WTC11 (cell line): ENCODE results near the gene UBE2M. TPM values are rescaled to one million over a fixed set of nuclear protein-coding genes. Genes with fewer than 3 reads are reported as not detected.

Source experiments
- ATAC-seq: fragments of 200-7000 bp; cut with Tn5 transposase; 2 replicates; pipeline ENCODE4 v1.10.0; 2021; ENCODE audit warnings: mild to moderate bottlenecking, moderate library complexity
- CTCF ChIA-PET: fragments of 300-600 bp; sonication (Branson Sonifier 250); formaldehyde crosslinking; loops from one replicate; lab custom pipeline; 2021; ENCODE audit warnings: antibody characterized with exemption; lab: Charles Lee
- POLR2A ChIA-PET: fragments of 350-600 bp; sonication (Branson Sonifier 250); formaldehyde crosslinking; loops from one replicate; lab custom pipeline; 2021; ENCODE audit warnings: antibody characterized with exemption; lab: Charles Lee
- DNase-seq: peaks from one replicate; pipeline ENCODE4 v3.0.0; 2021; ENCODE audit warnings: low spot score
- H3K27ac Mint-ChIP-seq: 2 replicates; pipeline ENCODE4 v1.8.0; 2021; ENCODE audit warnings: mixed read lengths
- H3K27me3 Mint-ChIP-seq: 2 replicates; pipeline ENCODE4 v1.8.0; 2021; ENCODE audit warnings: low read depth, mild to moderate bottlenecking, moderate library complexity, mixed read lengths
- H3K36me3 Mint-ChIP-seq: 2 replicates; pipeline ENCODE4 v1.8.0; 2021; ENCODE audit warnings: mixed read lengths
- H3K4me1 Mint-ChIP-seq: 2 replicates; pipeline ENCODE4 v1.8.0; 2022; ENCODE audit warnings: mixed read lengths
- H3K4me3 Mint-ChIP-seq: 2 replicates; pipeline ENCODE4 v1.8.0; 2021; ENCODE audit warnings: mild to moderate bottlenecking, moderate library complexity, mixed read lengths
- H3K9me3 Mint-ChIP-seq: 2 replicates; pipeline ENCODE4 v1.8.0; 2021; ENCODE audit warnings: mixed read lengths
- ARID4B ChIP-seq: sonication (generic); formaldehyde crosslinking; IDR thresholded peaks from 2 replicates; pipeline ENCODE4 v1.8.0; 2023; ENCODE audit warnings: missing genetic modification reagents, mild to moderate bottlenecking, borderline replicate concordance
- ATF3 ChIP-seq: sonication (generic); formaldehyde crosslinking; conservative IDR thresholded peaks from 2 replicates; pipeline ENCODE4 v1.8.1; 2022; ENCODE audit warnings: mild to moderate bottlenecking, missing genetic modification reagents
- CDX4 ChIP-seq: fragments of 250-450 bp; sonication (Bioruptor Pico); IDR thresholded peaks from 2 replicates; pipeline ENCODE4 v1.9.0; 2021; ENCODE audit warnings: moderate library complexity, mild to moderate bottlenecking, inconsistent platforms, borderline replicate concordance
- ESRRA ChIP-seq: sonication (generic); formaldehyde crosslinking; IDR thresholded peaks from 2 replicates; pipeline ENCODE4 v1.8.1; 2022; ENCODE audit warnings: mild to moderate bottlenecking, missing genetic modification reagents, borderline replicate concordance
- FOXP1 ChIP-seq: sonication (generic); formaldehyde crosslinking; IDR thresholded peaks from 2 replicates; pipeline ENCODE4 v1.8.0; 2022; ENCODE audit warnings: missing genetic modification reagents, mild to moderate bottlenecking, moderate library complexity, borderline replicate concordance
- GABPB1 ChIP-seq: sonication (generic); formaldehyde crosslinking; IDR thresholded peaks from 2 replicates; pipeline ENCODE4 v1.8.1; 2023; ENCODE audit warnings: mild to moderate bottlenecking, missing genetic modification reagents
- GRHL2 ChIP-seq: fragments of 250-450 bp; sonication (Bioruptor Pico); IDR thresholded peaks from 2 replicates; pipeline ENCODE4 v1.8.0; 2022; ENCODE audit warnings: mild to moderate bottlenecking, moderate library complexity; ENCODE audit not compliant: insufficient replicate concordance, severe bottlenecking
- IRF2 ChIP-seq: sonication (generic); formaldehyde crosslinking; IDR thresholded peaks from 2 replicates; pipeline ENCODE4 v1.8.0; 2022; ENCODE audit warnings: low read depth, missing genetic modification reagents, borderline replicate concordance
- JAZF1 ChIP-seq: fragments of 250-450 bp; sonication (Bioruptor Pico); IDR thresholded peaks from 2 replicates; pipeline ENCODE4 v1.9.0; 2021; ENCODE audit warnings: moderate library complexity, mild to moderate bottlenecking, inconsistent platforms
- KAT7 ChIP-seq: sonication (generic); formaldehyde crosslinking; IDR thresholded peaks from 2 replicates; pipeline ENCODE4 v1.8.1; 2023; ENCODE audit warnings: missing genetic modification reagents, mild to moderate bottlenecking, borderline replicate concordance
- SMAD3 ChIP-seq: sonication (generic); formaldehyde crosslinking; IDR thresholded peaks from 2 replicates; pipeline ENCODE4 v1.8.0; 2022; ENCODE audit warnings: missing genetic modification reagents, mild to moderate bottlenecking, borderline replicate concordance
- ZNF423 ChIP-seq: fragments of 250-450 bp; sonication (Bioruptor Pico); IDR thresholded peaks from 2 replicates; pipeline ENCODE4 v2.1.2; 2022; ENCODE audit warnings: mild to moderate bottlenecking, moderate library complexity
- total RNA-seq: library from RNA; stranded (reverse); gene quantifications from 3 replicates; pipeline ENCODE4 v1.2.3, GENCODE V29; 2021
- TF ChIP-seq, protein P1 (sequence below): sonication (generic); formaldehyde crosslinking; IDR thresholded peaks from 2 replicates; pipeline ENCODE4 v1.8.1; 2023; ENCODE audit warnings: mild to moderate bottlenecking, missing genetic modification reagents, moderate library complexity
- TF ChIP-seq, protein P2 (sequence below): fragments of 250-450 bp; sonication (Bioruptor Pico); IDR thresholded peaks from 2 replicates; pipeline ENCODE4 v1.9.0; 2021; ENCODE audit warnings: mild to moderate bottlenecking
- TF ChIP-seq, protein P3 (sequence below): sonication (generic); formaldehyde crosslinking; IDR thresholded peaks from 2 replicates; pipeline ENCODE4 v1.8.0; 2023; ENCODE audit warnings: missing genetic modification reagents

The UBE2M gene
- total RNA-seq, 1 experiment from 2014 or later, result 105 TPM

DNA sequence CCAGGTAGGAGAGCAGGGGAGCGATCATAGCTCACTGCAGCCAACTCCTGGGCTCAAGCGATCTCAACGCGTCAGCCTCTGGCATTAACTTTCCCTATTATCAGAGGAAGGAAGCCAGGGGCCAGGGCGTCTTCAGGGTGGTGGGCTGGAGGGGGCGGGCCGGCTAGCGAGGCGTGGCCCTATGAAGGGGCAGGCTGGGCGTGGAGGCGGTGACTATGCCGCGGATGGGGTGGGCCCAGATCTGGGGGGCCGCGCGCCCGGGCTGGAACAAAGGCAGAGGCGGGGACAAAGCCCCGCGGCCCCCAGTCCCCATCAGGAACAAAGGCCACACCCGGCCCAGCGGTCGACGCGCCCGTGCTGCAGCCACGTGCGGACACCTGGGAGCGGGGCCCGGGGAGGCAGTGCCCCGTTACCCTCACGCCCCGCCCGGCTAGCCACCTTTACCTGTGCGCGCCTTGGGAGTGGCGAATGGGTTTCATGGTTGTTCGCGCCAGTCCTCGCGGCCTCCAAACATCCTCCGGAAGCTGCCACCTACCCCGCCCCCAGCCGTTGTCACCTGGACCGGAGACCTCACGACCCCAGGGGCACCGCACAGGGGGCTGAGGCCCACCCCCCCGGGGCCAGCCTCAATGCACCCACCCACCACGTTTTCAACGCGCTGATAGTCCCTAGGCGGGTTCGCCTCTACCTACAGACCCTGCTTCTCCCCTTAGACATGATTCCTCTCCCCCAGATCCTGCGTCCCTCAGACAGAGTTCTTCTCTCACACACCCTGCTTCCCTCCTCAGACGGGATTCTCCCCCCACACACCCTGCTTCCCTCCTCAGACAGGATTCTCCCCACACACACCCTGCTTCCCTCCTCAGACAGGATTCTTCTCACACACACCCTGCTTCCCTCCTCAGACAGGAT is 19.9 kb downstream of the UBE2M start (continued):
- TF ChIP-seq, protein P1, sequence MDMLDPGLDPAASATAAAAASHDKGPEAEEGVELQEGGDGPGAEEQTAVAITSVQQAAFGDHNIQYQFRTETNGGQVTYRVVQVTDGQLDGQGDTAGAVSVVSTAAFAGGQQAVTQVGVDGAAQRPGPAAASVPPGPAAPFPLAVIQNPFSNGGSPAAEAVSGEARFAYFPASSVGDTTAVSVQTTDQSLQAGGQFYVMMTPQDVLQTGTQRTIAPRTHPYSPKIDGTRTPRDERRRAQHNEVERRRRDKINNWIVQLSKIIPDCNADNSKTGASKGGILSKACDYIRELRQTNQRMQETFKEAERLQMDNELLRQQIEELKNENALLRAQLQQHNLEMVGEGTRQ (CRISPR knock-in tag), result peak; percentile 64
- TF ChIP-seq IRF2 (CRISPR knock-in tag), result no peak
- no peak for TF ChIP-seq GRHL2 (CRISPR knock-in tag)
- TF ChIP-seq, protein P2, sequence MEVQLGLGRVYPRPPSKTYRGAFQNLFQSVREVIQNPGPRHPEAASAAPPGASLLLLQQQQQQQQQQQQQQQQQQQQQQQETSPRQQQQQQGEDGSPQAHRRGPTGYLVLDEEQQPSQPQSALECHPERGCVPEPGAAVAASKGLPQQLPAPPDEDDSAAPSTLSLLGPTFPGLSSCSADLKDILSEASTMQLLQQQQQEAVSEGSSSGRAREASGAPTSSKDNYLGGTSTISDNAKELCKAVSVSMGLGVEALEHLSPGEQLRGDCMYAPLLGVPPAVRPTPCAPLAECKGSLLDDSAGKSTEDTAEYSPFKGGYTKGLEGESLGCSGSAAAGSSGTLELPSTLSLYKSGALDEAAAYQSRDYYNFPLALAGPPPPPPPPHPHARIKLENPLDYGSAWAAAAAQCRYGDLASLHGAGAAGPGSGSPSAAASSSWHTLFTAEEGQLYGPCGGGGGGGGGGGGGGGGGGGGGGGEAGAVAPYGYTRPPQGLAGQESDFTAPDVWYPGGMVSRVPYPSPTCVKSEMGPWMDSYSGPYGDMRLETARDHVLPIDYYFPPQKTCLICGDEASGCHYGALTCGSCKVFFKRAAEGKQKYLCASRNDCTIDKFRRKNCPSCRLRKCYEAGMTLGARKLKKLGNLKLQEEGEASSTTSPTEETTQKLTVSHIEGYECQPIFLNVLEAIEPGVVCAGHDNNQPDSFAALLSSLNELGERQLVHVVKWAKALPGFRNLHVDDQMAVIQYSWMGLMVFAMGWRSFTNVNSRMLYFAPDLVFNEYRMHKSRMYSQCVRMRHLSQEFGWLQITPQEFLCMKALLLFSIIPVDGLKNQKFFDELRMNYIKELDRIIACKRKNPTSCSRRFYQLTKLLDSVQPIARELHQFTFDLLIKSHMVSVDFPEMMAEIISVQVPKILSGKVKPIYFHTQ (CRISPR knock-in tag), result no peak
- TF ChIP-seq FOXP1, result peak; percentile 72
- 0 out of 2 replicates have a peak, but pooled peaks have one; percentile 84 for TF ChIP-seq ESRRA (CRISPR knock-in tag)
- TF ChIP-seq ARID4B (CRISPR knock-in tag), result peak; percentile 88
- TF ChIP-seq ATF3, result peak; percentile 41; the same call in 1 of the 2 replicates
- peak; percentile 70; the same call in 1 of the 2 replicates for TF ChIP-seq SMAD3 (CRISPR knock-in tag)
- TF ChIP-seq, protein P3, sequence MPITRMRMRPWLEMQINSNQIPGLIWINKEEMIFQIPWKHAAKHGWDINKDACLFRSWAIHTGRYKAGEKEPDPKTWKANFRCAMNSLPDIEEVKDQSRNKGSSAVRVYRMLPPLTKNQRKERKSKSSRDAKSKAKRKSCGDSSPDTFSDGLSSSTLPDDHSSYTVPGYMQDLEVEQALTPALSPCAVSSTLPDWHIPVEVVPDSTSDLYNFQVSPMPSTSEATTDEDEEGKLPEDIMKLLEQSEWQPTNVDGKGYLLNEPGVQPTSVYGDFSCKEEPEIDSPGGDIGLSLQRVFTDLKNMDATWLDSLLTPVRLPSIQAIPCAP (CRISPR knock-in tag), result 0 out of 2 replicates have a peak, but pooled peaks have one; percentile 76
- 0 out of 2 replicates have a peak, but pooled peaks have one; percentile 60 for TF ChIP-seq KAT7

DNA sequence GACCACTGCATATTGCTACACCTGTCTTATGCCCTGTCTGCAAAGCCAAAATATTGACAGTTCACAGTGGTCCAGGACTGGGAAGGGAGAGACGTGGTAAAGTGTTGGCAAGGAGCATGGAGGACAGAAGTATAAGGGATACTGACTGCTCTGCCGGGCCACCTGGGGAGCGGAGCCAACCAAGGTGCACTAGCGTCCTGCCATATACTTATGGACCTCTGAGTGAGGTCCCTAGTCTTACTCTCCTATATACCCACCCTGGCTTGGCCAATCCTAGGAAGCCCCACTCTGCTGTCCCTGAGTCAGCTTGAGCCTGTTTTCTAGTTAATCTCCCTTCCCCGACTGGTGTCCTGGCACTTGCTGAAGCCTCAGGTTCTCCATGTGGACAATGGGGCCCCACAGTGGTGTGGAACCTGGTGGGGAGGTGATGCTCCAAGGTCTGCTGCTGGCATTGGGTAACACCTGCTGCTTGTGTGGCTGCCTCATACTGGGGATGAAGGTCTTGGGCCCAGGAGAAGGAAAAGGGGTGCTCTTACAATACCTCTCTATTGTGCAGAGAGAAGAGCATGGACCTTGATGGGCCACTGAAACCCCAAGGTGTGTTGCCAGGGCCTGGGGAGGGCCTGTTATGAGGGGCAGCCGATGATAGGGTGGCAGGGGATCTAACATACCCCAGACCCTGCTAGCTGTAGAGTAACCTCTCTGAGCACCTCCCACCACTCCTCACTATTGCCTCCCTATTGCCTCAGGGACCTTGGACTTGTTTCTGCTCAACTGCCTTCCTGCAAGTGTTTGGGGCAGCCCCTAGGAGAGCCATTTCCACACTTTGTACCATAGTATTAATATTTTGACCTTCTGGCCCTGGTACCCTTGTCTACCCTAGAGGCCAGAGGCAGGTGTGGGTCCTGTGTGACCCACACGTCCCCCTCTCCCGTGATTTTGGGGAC is 21.3 kb downstream of the UBE2M start:
- H3K27ac Mint-ChIP-seq, result peak overlapping the region; percentile 100
- H3K36me3 Mint-ChIP-seq, result no peaks in the 10 kb centered on the region
- no peak for ATAC-seq
- DNase-seq, result no peak
- peaks cover 8% of the 10 kb centered on the region for H3K4me1 Mint-ChIP-seq
- CTCF ChIA-PET, result interaction anchor here (1.0 to 2.2 kb wide), 3 partner anchors 17 to 23 kb away, joined by 3 to 21 read pairs (median 5); partner anchors contain the start of gene ZBTB45
- POLR2A ChIA-PET, result interaction anchor here (1.5 kb wide), 1 partner anchor 17 kb away, joined by 15 read pairs; the partner anchor contains the start of gene ZBTB45
- TF ChIP-seq JAZF1 (CRISPR knock-in tag), result no peak
- TF ChIP-seq ZNF423 (CRISPR knock-in tag), result no peak
- TF ChIP-seq CDX4 (CRISPR knock-in tag), result no peak
- 0 out of 2 replicates have a peak, but pooled peaks have one; percentile 28 for TF ChIP-seq GABPB1 (CRISPR knock-in tag)
- peaks cover 52% of the 10 kb centered on the region for H3K27me3 Mint-ChIP-seq
- no peaks in the 10 kb centered on the region for H3K9me3 Mint-ChIP-seq
- H3K4me3 Mint-ChIP-seq, result peak overlapping the region; percentile 73
